Measurements from ENCODE around the gene OR2H2. TPM values are rescaled to one million over a fixed set of nuclear protein-coding genes. Genes with fewer than 3 reads are reported as not detected.
A peak's percentile ranks its signal among the peaks of the same experiment; 100 is the strongest.

OR2H2 gene
- total RNA-seq, 5 donors from 2014 or later (not counting 1 experiment from before 2014, with no cell fraction given) = not detected

DNA sequence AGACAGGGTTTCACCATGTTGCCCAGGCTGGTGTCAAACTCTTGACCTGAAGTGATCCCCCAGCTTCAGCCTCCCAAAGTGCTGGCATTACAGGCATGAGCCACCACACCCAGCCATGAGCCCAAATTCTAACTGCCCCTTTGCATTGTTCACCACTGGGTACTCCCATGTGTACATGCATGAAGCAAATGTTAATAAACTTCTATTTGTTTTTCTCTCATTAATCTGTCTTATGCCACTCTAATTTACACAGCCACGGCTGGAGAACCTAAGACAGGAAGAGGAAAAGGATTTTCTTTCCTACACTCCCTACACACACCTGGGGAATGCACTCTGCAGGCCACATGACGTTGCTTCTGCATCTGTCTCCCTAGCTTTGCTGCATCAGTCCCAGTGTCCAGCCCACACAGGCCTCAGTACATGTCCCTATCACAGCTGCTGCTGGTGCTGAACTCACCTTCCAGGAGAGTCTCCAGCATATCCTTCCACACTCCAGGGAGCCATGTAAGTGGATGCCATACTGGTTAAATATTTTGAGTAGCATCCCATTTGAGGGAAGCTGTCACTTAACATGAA lies 13.3 kb downstream of the OR2H2 start:
- H3K4me3 ChIP-seq (ENCODE audit: control insufficient read depth in 1 of 2, extremely low read depth in 1 of 2, low read length in 1 of 2) = no peak overlapping the region
- ATAC-seq (replicated peaks in 1 of 4) = no peak
- no peak overlapping the region for H3K4me3 Mint-ChIP-seq
- DNase-seq = no peak
- POLR2A ChIA-PET = no interaction called here
- H3K4me1 Mint-ChIP-seq = no peaks in the 10 kb centered on the region
- peaks cover 2 to 7% of the 10 kb centered on the region in 2 experiments for H3K27me3 ChIP-seq (replicated peaks in 1 of 2; ENCODE audit: control insufficient read depth in 2 of 2, extremely low read depth in 1 of 2, insufficient read depth in 2 of 2, low read length in 1 of 2)
- peaks cover 0 to 14% of the 10 kb centered on the region in 2 donors for H3K27me3 Mint-ChIP-seq
- WGBS (ENCODE audit: insufficient coverage) = no CpG with 5 or more reads among the region's 2 CpGs
- no peaks in the 10 kb centered on the region for H3K4me1 ChIP-seq (ENCODE audit: control insufficient read depth in 1 of 2, extremely low read depth in 1 of 2, insufficient read depth in 2 of 2, low read length in 2 of 2)
- H3K36me3 ChIP-seq (ENCODE audit: control insufficient read depth in 2 of 2, extremely low read depth in 1 of 2, insufficient read depth in 1 of 2, low read length in 1 of 2) = no peaks in the 10 kb centered on the region
- no peak overlapping the region for H3K27ac Mint-ChIP-seq
- H3K27ac ChIP-seq (ENCODE audit: low read length) = no peak overlapping the region
- CTCF ChIA-PET = no interaction called here
- H3K36me3 Mint-ChIP-seq = peaks cover 10% of the 10 kb centered on the region
- no peaks in the 10 kb centered on the region for H3K9me3 ChIP-seq
- no peaks in the 10 kb centered on the region for H3K9me3 Mint-ChIP-seq

DNA sequence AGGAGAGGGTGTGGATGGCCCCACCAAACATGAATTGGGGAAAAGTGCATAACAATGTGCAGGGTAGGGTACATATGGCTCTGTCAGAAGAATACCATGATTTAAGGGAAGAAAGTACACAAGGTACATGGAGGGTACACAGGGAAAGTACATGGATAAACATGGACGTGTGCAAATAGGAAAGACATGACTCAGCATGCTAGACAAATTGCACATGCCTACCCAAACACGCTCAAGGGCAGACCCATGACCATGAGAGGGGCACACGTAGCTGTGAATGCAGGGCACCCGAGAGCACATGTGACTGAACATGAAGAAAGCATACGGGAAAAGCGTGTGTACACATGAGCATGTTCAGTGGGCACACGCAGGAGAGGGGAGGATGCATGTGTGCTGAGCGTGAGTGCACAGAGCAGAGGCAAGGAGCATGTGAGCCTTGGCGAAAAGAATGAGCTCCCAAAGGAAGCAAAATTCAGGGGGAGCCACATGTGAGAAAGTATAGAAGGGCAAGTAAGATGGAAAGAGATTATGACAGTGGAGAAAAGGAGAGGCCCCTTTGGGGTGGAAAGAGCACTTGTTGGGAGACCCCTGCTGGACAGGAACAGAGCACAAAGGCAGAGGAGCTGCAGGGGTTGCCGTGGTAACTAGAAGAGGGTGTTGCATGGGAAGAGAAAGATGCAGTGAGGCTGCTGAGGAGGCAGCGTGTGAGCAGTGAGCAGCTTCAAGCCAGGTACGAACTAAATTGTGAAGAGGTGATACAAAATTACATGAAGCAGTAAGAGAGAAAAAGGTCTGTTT lies 17.8 kb downstream of the OR2H2 start:
- ChIA-PET CTCF (no interaction called here), POLR2A (interaction anchor here in 1 of 2 donors (0.6 kb wide), 1 partner anchor 42 kb away, joined by 6 read pairs; no protein-coding TSS in a partner anchor)
- Mint-ChIP-seq H3K4me1 (no peaks in the 10 kb centered on the region), H3K9me3 (no peaks in the 10 kb centered on the region), H3K36me3 (peaks cover 37% of the 10 kb centered on the region), H3K27me3 (peaks cover 0 to 3% of the 10 kb centered on the region in 2 donors), H3K4me3 (no peak overlapping the region), H3K27ac (no peak overlapping the region)
- H3K27me3 ChIP-seq (replicated peaks in 1 of 2; ENCODE audit: control insufficient read depth in 2 of 2, extremely low read depth in 1 of 2, insufficient read depth in 2 of 2, low read length in 1 of 2) = no peaks in the 10 kb centered on the region
- H3K4me1 ChIP-seq (ENCODE audit: control insufficient read depth in 1 of 2, extremely low read depth in 1 of 2, insufficient read depth in 2 of 2, low read length in 2 of 2) = no peaks in the 10 kb centered on the region
- WGBS (ENCODE audit: insufficient coverage) = 81% methylated on average over 12 of the region's 12 CpGs
- H3K9me3 ChIP-seq = no peaks in the 10 kb centered on the region
- peaks cover 3 to 8% of the 10 kb centered on the region in 2 donors for H3K36me3 ChIP-seq (ENCODE audit: control insufficient read depth in 2 of 2, extremely low read depth in 1 of 2, insufficient read depth in 1 of 2, low read length in 1 of 2)
- no peak for ATAC-seq (replicated peaks in 1 of 4)
- H3K4me3 ChIP-seq (ENCODE audit: control insufficient read depth in 1 of 2, extremely low read depth in 1 of 2, low read length in 1 of 2) = no peak overlapping the region
- peak in 1 of 35 experiments; percentile 6 for DNase-seq
- H3K27ac ChIP-seq (ENCODE audit: low read length) = no peak overlapping the region

DNA sequence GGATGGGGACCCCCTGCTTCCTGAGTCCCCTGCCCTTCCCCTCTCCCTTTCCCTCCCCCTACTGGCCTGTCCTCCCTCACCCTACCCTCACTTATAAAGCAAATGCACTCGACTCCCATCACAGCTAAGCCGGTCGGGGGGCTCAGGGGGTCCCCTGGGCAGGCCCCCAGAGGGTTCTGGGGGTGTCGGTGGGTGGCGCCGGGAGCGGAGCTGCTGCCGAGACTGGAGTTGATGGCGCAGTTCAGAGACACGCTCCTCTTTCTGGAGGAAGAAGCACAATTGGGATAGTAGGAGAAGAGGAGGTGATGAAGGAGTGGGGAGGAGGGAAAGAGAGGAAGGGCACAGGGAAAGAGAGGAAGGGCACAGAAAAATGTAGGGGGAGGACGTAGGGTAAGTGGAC lies 18.5 kb downstream of the OR2H2 start:
- no peak for DNase-seq
- ATAC-seq (replicated peaks in 1 of 4) = no peak
- WGBS (ENCODE audit: insufficient coverage) = 91% methylated on average over 8 of the region's 11 CpGs
- Histone ChIP-seq H3K27ac (ENCODE audit: low read length) (no peak overlapping the region), H3K36me3 (ENCODE audit: control insufficient read depth in 2 of 2, extremely low read depth in 1 of 2, insufficient read depth in 1 of 2, low read length in 1 of 2) (peaks cover 3 to 8% of the 10 kb centered on the region in 2 donors), H3K4me3 (ENCODE audit: control insufficient read depth in 1 of 2, extremely low read depth in 1 of 2, low read length in 1 of 2) (no peak overlapping the region), H3K27me3 (replicated peaks in 1 of 2; ENCODE audit: control insufficient read depth in 2 of 2, extremely low read depth in 1 of 2, insufficient read depth in 2 of 2, low read length in 1 of 2) (no peaks in the 10 kb centered on the region), H3K4me1 (ENCODE audit: control insufficient read depth in 1 of 2, extremely low read depth in 1 of 2, insufficient read depth in 2 of 2, low read length in 2 of 2) (no peaks in the 10 kb centered on the region), H3K9me3 (no peaks in the 10 kb centered on the region)
- ChIA-PET POLR2A (interaction anchor here in 1 of 2 donors (0.6 kb wide), 1 partner anchor 42 kb away, joined by 6 read pairs; no protein-coding TSS in a partner anchor), CTCF (no interaction called here)
- Mint-ChIP-seq H3K4me3 (no peak overlapping the region), H3K27ac (no peak overlapping the region), H3K27me3 (peaks cover 0 to 3% of the 10 kb centered on the region in 2 donors), H3K9me3 (no peaks in the 10 kb centered on the region), H3K4me1 (no peaks in the 10 kb centered on the region), H3K36me3 (peaks cover 44% of the 10 kb centered on the region)

DNA sequence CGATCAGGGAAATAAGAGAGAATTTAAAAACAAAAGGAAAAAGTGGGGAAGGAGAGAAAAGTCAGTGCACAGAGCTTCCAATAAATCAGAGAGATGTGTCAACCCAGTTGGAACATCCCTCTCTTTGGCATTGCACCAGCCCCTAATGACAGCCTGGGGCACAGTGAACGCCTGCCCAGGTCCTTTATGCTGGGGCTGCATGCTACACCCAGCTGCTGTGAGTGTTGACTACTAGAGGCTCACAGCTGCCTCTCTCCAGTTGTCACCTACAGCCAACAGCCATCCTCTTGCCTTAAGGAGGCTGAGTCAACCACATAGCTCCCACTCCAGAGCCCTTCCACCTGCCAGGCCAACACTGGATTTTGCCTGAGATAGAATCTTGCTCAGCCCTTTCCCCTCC lies 19.0 kb downstream of the OR2H2 start:
- 71% methylated on average over 1 of the region's 2 CpGs for WGBS (ENCODE audit: insufficient coverage)
- peaks cover 47% of the 10 kb centered on the region for H3K36me3 Mint-ChIP-seq
- Histone ChIP-seq H3K4me1 (ENCODE audit: control insufficient read depth in 1 of 2, extremely low read depth in 1 of 2, insufficient read depth in 2 of 2, low read length in 2 of 2) (no peaks in the 10 kb centered on the region), H3K27me3 (replicated peaks in 1 of 2; ENCODE audit: control insufficient read depth in 2 of 2, extremely low read depth in 1 of 2, insufficient read depth in 2 of 2, low read length in 1 of 2) (no peaks in the 10 kb centered on the region), H3K9me3 (no peaks in the 10 kb centered on the region), H3K4me3 (ENCODE audit: control insufficient read depth in 1 of 2, extremely low read depth in 1 of 2, low read length in 1 of 2) (no peak overlapping the region), H3K27ac (ENCODE audit: low read length) (no peak overlapping the region), H3K36me3 (ENCODE audit: control insufficient read depth in 2 of 2, extremely low read depth in 1 of 2, insufficient read depth in 1 of 2, low read length in 1 of 2) (peaks cover 3 to 8% of the 10 kb centered on the region in 2 donors)
- H3K4me3 Mint-ChIP-seq = no peak overlapping the region
- no peak for ATAC-seq (replicated peaks in 1 of 4)
- no peak for DNase-seq
- H3K4me1 Mint-ChIP-seq = no peaks in the 10 kb centered on the region
- peaks cover 0 to 3% of the 10 kb centered on the region in 2 donors for H3K27me3 Mint-ChIP-seq
- CTCF ChIA-PET = no interaction called here
- POLR2A ChIA-PET = no interaction called here
- H3K27ac Mint-ChIP-seq = no peak overlapping the region
- H3K9me3 Mint-ChIP-seq = no peaks in the 10 kb centered on the region

DNA sequence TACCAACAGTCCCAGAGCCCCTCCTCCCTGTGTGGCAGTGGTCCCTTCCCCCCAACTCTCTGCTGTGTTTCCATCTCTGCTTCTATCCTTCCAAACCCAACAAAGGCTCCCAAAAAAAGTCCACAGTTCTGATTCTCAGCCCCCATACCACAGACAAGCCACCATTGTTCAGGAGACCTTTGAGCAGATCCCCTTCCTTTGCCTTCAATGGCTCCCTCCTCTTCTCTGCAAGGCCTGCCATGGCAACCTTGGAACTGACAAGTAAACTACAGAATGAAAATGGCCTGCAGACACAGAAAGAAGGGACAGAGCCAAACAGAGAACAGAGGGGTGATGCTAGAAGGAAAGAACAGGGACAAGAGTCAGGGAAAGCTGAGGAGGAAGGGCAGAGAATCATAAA lies 23.2 kb downstream of the OR2H2 start:
- peaks cover 0 to under 1% of the 10 kb centered on the region in 2 donors for H3K27me3 Mint-ChIP-seq
- no peaks in the 10 kb centered on the region for H3K4me1 Mint-ChIP-seq

DNA sequence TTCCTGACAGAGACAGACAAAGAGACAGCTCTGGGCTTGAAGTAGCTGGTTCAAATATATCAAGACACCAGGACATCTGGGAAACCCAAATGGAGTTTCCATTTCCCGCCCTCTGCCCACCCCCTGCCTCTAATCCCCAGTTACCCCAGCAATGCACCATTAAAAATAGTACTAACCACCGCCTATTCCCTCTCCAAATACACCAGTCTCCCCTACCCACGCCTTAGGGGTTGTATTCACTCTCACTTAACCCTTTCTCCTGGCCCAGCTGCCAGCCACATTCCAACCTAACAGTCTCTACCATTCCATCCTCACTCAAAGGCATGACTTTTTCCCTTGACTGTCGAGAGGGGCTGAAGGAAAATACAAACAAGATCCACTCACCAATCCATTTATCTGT lies 25.6 kb downstream of the OR2H2 start:
- ATAC-seq (replicated peaks in 1 of 4) (no peak), DNase-seq (no peak)
- Mint-ChIP-seq H3K4me1 (no peaks in the 10 kb centered on the region), H3K9me3 (no peaks in the 10 kb centered on the region), H3K36me3 (peaks cover 66% of the 10 kb centered on the region), H3K27me3 (no peaks in the 10 kb centered on the region), H3K4me3 (no peak overlapping the region), H3K27ac (no peak overlapping the region)
- H3K4me3 ChIP-seq (ENCODE audit: control insufficient read depth in 1 of 2, extremely low read depth in 1 of 2, low read length in 1 of 2) = no peak overlapping the region
- peaks cover 0 to 10% of the 10 kb centered on the region in 2 donors for H3K36me3 ChIP-seq (ENCODE audit: control insufficient read depth in 2 of 2, extremely low read depth in 1 of 2, insufficient read depth in 1 of 2, low read length in 1 of 2)
- no peak overlapping the region for H3K27ac ChIP-seq (ENCODE audit: low read length)
- no peaks in the 10 kb centered on the region for H3K27me3 ChIP-seq (replicated peaks in 1 of 2; ENCODE audit: control insufficient read depth in 2 of 2, extremely low read depth in 1 of 2, insufficient read depth in 2 of 2, low read length in 1 of 2)
- WGBS (ENCODE audit: insufficient coverage) = 92% methylated on average over 2 of the region's 4 CpGs
- CTCF ChIA-PET = no interaction called here
- H3K9me3 ChIP-seq = no peaks in the 10 kb centered on the region
- POLR2A ChIA-PET = no interaction called here
- H3K4me1 ChIP-seq (ENCODE audit: control insufficient read depth in 1 of 2, extremely low read depth in 1 of 2, insufficient read depth in 2 of 2, low read length in 2 of 2) = no peaks in the 10 kb centered on the region

More for the DNA sequence above, 23.2 kb downstream of the OR2H2 start:
- Histone ChIP-seq H3K9me3 (no peaks in the 10 kb centered on the region), H3K36me3 (ENCODE audit: control insufficient read depth in 2 of 2, extremely low read depth in 1 of 2, insufficient read depth in 1 of 2, low read length in 1 of 2) (peaks cover 3 to 10% of the 10 kb centered on the region in 2 donors), H3K27ac (ENCODE audit: low read length) (no peak overlapping the region), H3K27me3 (replicated peaks in 1 of 2; ENCODE audit: control insufficient read depth in 2 of 2, extremely low read depth in 1 of 2, insufficient read depth in 2 of 2, low read length in 1 of 2) (no peaks in the 10 kb centered on the region), H3K4me3 (ENCODE audit: control insufficient read depth in 1 of 2, extremely low read depth in 1 of 2, low read length in 1 of 2) (no peak overlapping the region), H3K4me1 (ENCODE audit: control insufficient read depth in 1 of 2, extremely low read depth in 1 of 2, insufficient read depth in 2 of 2, low read length in 2 of 2) (no peaks in the 10 kb centered on the region)
- H3K36me3 Mint-ChIP-seq = peaks cover 65% of the 10 kb centered on the region
- H3K9me3 Mint-ChIP-seq = no peaks in the 10 kb centered on the region
- POLR2A ChIA-PET = no interaction called here
- no peak overlapping the region for H3K4me3 Mint-ChIP-seq
- DNase-seq = no peak
- ATAC-seq (replicated peaks in 1 of 4) = no peak
- no peak overlapping the region for H3K27ac Mint-ChIP-seq
- CTCF ChIA-PET = no interaction called here

All from T-cell (primary cell).